ENCODE results near the gene VGLL4. TPM values are rescaled to one million over a fixed set of nuclear protein-coding genes. Genes with fewer than 3 reads are reported as not detected.

Gene VGLL4
- polyA plus RNA-seq, 4 donors: 26.6 to 54.8 (median 38.4) TPM

GRCh38 chr3:11648735-11649134 is 5.0 kb upstream of the VGLL4 start:
- 76 to 83% (median 78%) methylated on average over 1 of the region's 1 CpG for WGBS, 3 donors
- H3K4me3 ChIP-seq (ENCODE audit: low read depth in 1 of 3, low read length in 3 of 3): no peak overlapping the region
- no peaks in the 10 kb centered on the region for H3K9me3 ChIP-seq (ENCODE audit: control insufficient read depth in 2 of 2, insufficient read depth in 1 of 2, low read depth in 1 of 2, low read length in 1 of 2)
- H3K27me3 ChIP-seq (ENCODE audit: control insufficient read depth in 3 of 3, insufficient read depth in 3 of 3, low read length in 3 of 3): no peaks in the 10 kb centered on the region
- H3K36me3 ChIP-seq (ENCODE audit: control insufficient read depth in 3 of 3, insufficient read depth in 2 of 3, low read depth in 1 of 3, low read length in 3 of 3): peaks cover 0 to 2% (median 0%) of the 10 kb centered on the region in 3 donors
- no peak for FAIRE-seq
- no peak overlapping the region for H3K27ac ChIP-seq (ENCODE audit: low read depth in 1 of 3, low read length in 2 of 3)
- no peaks in the 10 kb centered on the region for H3K4me1 ChIP-seq (ENCODE audit: control insufficient read depth in 3 of 3, insufficient read depth in 2 of 3, low read depth in 1 of 3, low read length in 2 of 3)
- DNase-seq: no peak

- H3K27ac ChIP-seq (ENCODE audit: low read depth in 1 of 3, low read length in 2 of 3): peak overlapping the region in 2 of 3 donors; percentile 83 to 99
- H3K36me3 ChIP-seq (ENCODE audit: control insufficient read depth in 3 of 3, insufficient read depth in 2 of 3, low read depth in 1 of 3, low read length in 3 of 3): peaks cover 0 to 8% (median 0%) of the 10 kb centered on the region in 3 donors
- H3K9me3 ChIP-seq (ENCODE audit: control insufficient read depth in 2 of 2, insufficient read depth in 1 of 2, low read depth in 1 of 2, low read length in 1 of 2): no peaks in the 10 kb centered on the region
- DNase-seq: peak in 1 of 2 donors; percentile 44
- H3K4me1 ChIP-seq (ENCODE audit: control insufficient read depth in 3 of 3, insufficient read depth in 2 of 3, low read depth in 1 of 3, low read length in 2 of 3): peaks cover 2 to 18% (median 8%) of the 10 kb centered on the region in 3 donors
- H3K27me3 ChIP-seq (ENCODE audit: control insufficient read depth in 3 of 3, insufficient read depth in 3 of 3, low read length in 3 of 3): no peaks in the 10 kb centered on the region
- WGBS, 3 donors: 0 to 1% (median 1%) methylated on average over 18 of the region's 18 CpGs
- H3K4me3 ChIP-seq (ENCODE audit: low read depth in 1 of 3, low read length in 3 of 3): peak overlapping the region; percentile 63 to 90 (median 70)
- FAIRE-seq: no peak
Measured at GRCh38 chr3:11643201-11643603, 513 bp downstream of the VGLL4 start.

- no peak for FAIRE-seq
- Histone ChIP-seq H3K27ac (ENCODE audit: low read depth in 1 of 3, low read length in 2 of 3) (peak overlapping the region; percentile 75 to 99 (median 83)), H3K36me3 (ENCODE audit: control insufficient read depth in 3 of 3, insufficient read depth in 2 of 3, low read depth in 1 of 3, low read length in 3 of 3) (peaks cover 0 to 8% (median 0%) of the 10 kb centered on the region in 3 donors), H3K4me1 (ENCODE audit: control insufficient read depth in 3 of 3, insufficient read depth in 2 of 3, low read depth in 1 of 3, low read length in 2 of 3) (peaks cover 2 to 18% (median 12%) of the 10 kb centered on the region in 3 donors), H3K27me3 (ENCODE audit: control insufficient read depth in 3 of 3, insufficient read depth in 3 of 3, low read length in 3 of 3) (no peaks in the 10 kb centered on the region), H3K4me3 (ENCODE audit: low read depth in 1 of 3, low read length in 3 of 3) (peak overlapping the region; percentile 63 to 90 (median 70)), H3K9me3 (ENCODE audit: control insufficient read depth in 2 of 2, insufficient read depth in 1 of 2, low read depth in 1 of 2, low read length in 1 of 2) (no peaks in the 10 kb centered on the region)
- WGBS, 3 donors: 0% methylated on average over 44 of the region's 44 CpGs
- DNase-seq: peak; percentile 59 to 75
Measured at GRCh38 chr3:11642431-11643191, 1.1 kb downstream of the VGLL4 start.

GRCh38 chr3:11641683-11642430 is 1.9 kb downstream of the VGLL4 start:
- WGBS, 3 donors: 0 to 1% (median 1%) methylated on average over 13 of the region's 13 CpGs
- Histone ChIP-seq H3K36me3 (ENCODE audit: control insufficient read depth in 3 of 3, insufficient read depth in 2 of 3, low read depth in 1 of 3, low read length in 3 of 3) (peaks cover 0 to 8% (median 0%) of the 10 kb centered on the region in 3 donors), H3K27me3 (ENCODE audit: control insufficient read depth in 3 of 3, insufficient read depth in 3 of 3, low read length in 3 of 3) (no peaks in the 10 kb centered on the region), H3K9me3 (ENCODE audit: control insufficient read depth in 2 of 2, insufficient read depth in 1 of 2, low read depth in 1 of 2, low read length in 1 of 2) (no peaks in the 10 kb centered on the region), H3K4me1 (ENCODE audit: control insufficient read depth in 3 of 3, insufficient read depth in 2 of 3, low read depth in 1 of 3, low read length in 2 of 3) (peaks cover 2 to 18% (median 12%) of the 10 kb centered on the region in 3 donors), H3K4me3 (ENCODE audit: low read depth in 1 of 3, low read length in 3 of 3) (peak overlapping the region in 2 of 3 donors; percentile 63 to 70), H3K27ac (ENCODE audit: low read depth in 1 of 3, low read length in 2 of 3) (peak overlapping the region in 2 of 3 donors; percentile 83 to 99)
- FAIRE-seq: no peak
- DNase-seq: peak in 1 of 2 donors; percentile 48

- no peaks in the 10 kb centered on the region for H3K27me3 ChIP-seq (ENCODE audit: control insufficient read depth in 3 of 3, insufficient read depth in 3 of 3, low read length in 3 of 3)
- peaks cover 0 to 6% (median 0%) of the 10 kb centered on the region in 3 donors for H3K36me3 ChIP-seq (ENCODE audit: control insufficient read depth in 3 of 3, insufficient read depth in 2 of 3, low read depth in 1 of 3, low read length in 3 of 3)
- no peak for DNase-seq
- peaks cover 2 to 24% (median 12%) of the 10 kb centered on the region in 3 donors for H3K4me1 ChIP-seq (ENCODE audit: control insufficient read depth in 3 of 3, insufficient read depth in 2 of 3, low read depth in 1 of 3, low read length in 2 of 3)
- FAIRE-seq: no peak
- no peaks in the 10 kb centered on the region for H3K9me3 ChIP-seq (ENCODE audit: control insufficient read depth in 2 of 2, insufficient read depth in 1 of 2, low read depth in 1 of 2, low read length in 1 of 2)
- peak overlapping the region in 1 of 3 donors; percentile 63 for H3K4me3 ChIP-seq (ENCODE audit: low read depth in 1 of 3, low read length in 3 of 3)
- peak overlapping the region in 2 of 3 donors; percentile 78 to 83 for H3K27ac ChIP-seq (ENCODE audit: low read depth in 1 of 3, low read length in 2 of 3)
- 9 to 17% (median 12%) methylated on average over 2 of the region's 2 CpGs for WGBS, 3 donors
Measured at GRCh38 chr3:11641316-11641682, 2.4 kb downstream of the VGLL4 start.

- peak overlapping the region in 1 of 3 donors; percentile 63 for H3K27ac ChIP-seq (ENCODE audit: low read depth in 1 of 3, low read length in 2 of 3)
Measured at GRCh38 chr3:11640009-11640673, 3.6 kb downstream of the VGLL4 start.

GRCh38 chr3:11638495-11639358 is 5.0 kb downstream of the VGLL4 start:
- Histone ChIP-seq H3K4me3 (ENCODE audit: low read depth in 1 of 3, low read length in 3 of 3) (no peak overlapping the region), H3K4me1 (ENCODE audit: control insufficient read depth in 3 of 3, insufficient read depth in 2 of 3, low read depth in 1 of 3, low read length in 2 of 3) (peaks cover 5 to 29% (median 18%) of the 10 kb centered on the region in 3 donors), H3K27ac (ENCODE audit: low read depth in 1 of 3, low read length in 2 of 3) (peak overlapping the region in 2 of 3 donors; percentile 23 to 76), H3K9me3 (ENCODE audit: control insufficient read depth in 2 of 2, insufficient read depth in 1 of 2, low read depth in 1 of 2, low read length in 1 of 2) (no peaks in the 10 kb centered on the region), H3K36me3 (ENCODE audit: control insufficient read depth in 3 of 3, insufficient read depth in 2 of 3, low read depth in 1 of 3, low read length in 3 of 3) (peaks cover 0 to 9% (median 0%) of the 10 kb centered on the region in 3 donors), H3K27me3 (ENCODE audit: control insufficient read depth in 3 of 3, insufficient read depth in 3 of 3, low read length in 3 of 3) (no peaks in the 10 kb centered on the region)
- DNase-seq (no peak), FAIRE-seq (no peak)
- WGBS, 3 donors: 75 to 90% (median 86%) methylated on average over 16 to 17 of the region's 17 CpGs

More at GRCh38 chr3:11640009-11640673, 3.6 kb downstream of the VGLL4 start:
- DNase-seq (no peak), FAIRE-seq (no peak)
- Histone ChIP-seq H3K36me3 (ENCODE audit: control insufficient read depth in 3 of 3, insufficient read depth in 2 of 3, low read depth in 1 of 3, low read length in 3 of 3) (peaks cover 0 to 6% (median 0%) of the 10 kb centered on the region in 3 donors), H3K9me3 (ENCODE audit: control insufficient read depth in 2 of 2, insufficient read depth in 1 of 2, low read depth in 1 of 2, low read length in 1 of 2) (no peaks in the 10 kb centered on the region), H3K4me3 (ENCODE audit: low read depth in 1 of 3, low read length in 3 of 3) (no peak overlapping the region), H3K4me1 (ENCODE audit: control insufficient read depth in 3 of 3, insufficient read depth in 2 of 3, low read depth in 1 of 3, low read length in 2 of 3) (peaks cover 3 to 29% (median 18%) of the 10 kb centered on the region in 3 donors), H3K27me3 (ENCODE audit: control insufficient read depth in 3 of 3, insufficient read depth in 3 of 3, low read length in 3 of 3) (no peaks in the 10 kb centered on the region)
- 80 to 96% (median 92%) methylated on average over 9 of the region's 9 CpGs for WGBS, 3 donors

Data from small intestine (tissue), 7 donors.